Left forelimb (tissue), 1 donor: ENCODE results near the gene TRAF3.

Experiments
- DNase-seq: peaks from one replicate; pipeline ENCODE4 v3.0.0-alpha.2; 2018; ENCODE audit warnings: low spot score

The TRAF3 gene

DNA sequence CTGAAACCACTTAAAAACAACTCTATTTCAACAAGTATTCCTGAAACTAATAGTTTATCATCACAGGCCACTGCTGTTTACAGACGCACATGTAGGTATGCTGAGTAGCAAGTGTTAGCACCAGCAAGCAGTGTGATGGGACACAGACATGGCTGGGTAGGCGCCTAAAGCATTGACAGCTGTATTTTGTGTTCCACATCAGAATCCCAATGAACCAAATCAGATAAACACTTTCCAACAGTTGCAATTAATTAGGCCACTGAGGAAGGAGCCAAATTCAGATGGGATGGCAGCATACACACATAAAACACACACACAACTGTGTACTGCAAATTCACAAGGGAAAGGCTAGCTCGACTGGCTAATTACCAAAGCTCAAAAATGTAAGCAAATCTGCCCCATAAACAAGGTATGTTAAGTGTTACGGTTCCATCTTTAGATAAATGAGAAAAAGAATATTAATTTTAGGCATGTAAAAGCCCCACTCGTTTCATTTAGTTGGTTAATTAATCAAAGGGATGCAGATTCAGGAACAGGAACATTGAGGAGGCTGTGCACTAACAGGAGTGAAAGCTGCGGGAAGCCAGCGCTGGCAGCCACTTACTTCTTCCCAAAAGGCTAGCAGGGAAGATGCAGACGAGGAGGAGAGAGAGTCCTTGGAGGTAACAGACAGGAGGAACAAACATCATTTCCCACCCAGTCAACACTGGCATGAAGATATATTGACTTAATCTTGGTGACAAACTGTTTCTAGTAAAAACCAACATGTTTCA lies 178.6 kb downstream of the TRAF3 start:
- DNase-seq, result no peak

DNA sequence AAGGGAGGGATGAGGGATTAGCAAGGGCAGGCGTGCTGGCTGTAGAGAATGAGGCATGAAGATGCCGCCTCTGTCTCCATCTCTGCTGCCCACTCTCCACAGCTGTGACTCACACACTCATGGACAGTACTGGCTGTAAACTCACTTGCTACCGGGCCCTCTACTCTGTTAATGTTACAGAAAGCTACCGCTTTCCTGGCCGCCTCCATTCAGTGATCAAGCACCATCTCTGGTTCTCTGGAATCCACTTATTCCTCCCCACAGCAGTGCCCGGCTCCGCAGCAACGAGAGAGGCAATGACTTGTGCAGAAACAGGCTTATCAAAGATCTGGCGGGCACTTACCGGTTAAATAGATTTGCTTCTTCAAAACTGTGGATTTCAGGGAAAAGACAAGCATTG lies 180.0 kb downstream of the TRAF3 start:
- DNase-seq, result no peak

DNA sequence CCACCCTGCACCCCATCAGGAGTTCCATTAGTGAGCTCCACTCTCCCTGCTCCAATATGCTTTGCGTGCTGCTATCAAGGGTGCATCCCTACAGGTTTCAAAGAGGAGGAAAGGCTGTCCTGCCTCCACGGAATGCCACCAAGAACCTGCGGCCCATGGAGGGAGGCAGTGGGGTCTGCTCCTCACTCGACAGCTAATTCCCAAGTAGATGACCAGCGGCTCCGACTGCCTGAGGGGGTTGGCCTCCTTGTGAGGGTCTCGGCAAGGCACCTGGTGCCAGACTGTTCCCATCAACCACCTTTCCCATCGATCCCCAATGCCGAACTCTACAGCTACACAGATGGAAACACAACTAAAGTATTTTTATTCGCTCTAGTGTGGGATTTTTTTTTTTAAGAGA lies 181.2 kb downstream of the TRAF3 start:
- no peak for DNase-seq
